NOMO-1 (cell line): ENCODE measurements around the gene INTU.
A peak's percentile ranks its signal among the peaks of the same experiment; 100 is the strongest.
"Not testable (repeated sequence)": the region's sequence is repeated elsewhere in the genome, so short reads cannot be mapped to it uniquely, and the experiment has no call there.

ENCODE experiments used
- DNase-seq, 2 experiments: peaks; one replicate each; lab custom pipeline; 2025; ENCODE audit not compliant: unreplicated experiment in 2 of 2; lab: John Stamatoyannopoulos, UW

Gene INTU

DNA sequence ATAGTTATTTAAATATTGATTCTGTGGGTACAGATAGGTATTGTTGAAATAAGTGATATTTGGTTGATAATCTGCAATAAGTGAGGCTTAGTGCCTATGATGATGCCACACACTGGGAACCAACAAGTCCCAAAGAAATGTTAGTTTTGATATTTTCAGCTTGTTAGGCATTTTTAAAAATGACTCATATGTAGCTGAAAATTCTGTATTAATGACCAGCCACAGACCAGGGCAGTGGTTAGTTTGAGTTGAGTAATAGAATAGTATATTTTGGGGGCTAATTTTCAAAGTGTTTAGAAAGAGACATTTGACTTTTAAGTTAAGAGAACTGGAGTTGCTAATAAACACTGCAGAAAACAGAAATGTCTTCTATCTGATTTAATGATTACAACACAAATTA lies 9.4 kb downstream of the INTU start:
- no peak for DNase-seq

DNA sequence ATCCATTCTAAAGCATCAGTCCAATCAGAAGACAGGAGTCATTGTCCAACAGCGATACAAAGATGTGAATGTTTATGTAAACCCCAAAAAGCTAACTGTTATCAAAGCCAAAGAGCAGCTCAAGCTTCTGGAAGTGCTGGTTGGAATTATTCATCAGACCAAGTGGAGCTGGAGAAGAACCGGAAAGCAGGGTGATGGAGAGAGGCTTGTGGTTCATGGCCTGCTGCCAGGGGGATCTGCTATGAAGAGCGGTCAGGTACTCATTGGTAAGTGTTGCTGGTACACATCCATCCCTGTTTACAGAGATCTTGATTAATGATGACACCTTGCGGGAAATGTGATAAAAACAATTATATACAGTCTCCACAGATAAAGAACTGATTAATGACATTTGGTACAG lies 11.0 kb downstream of the INTU start:
- DNase-seq = no peak

- DNase-seq = no peak
Measured at GRCh38 chr4:127648061-127648460, 15.3 kb downstream of the INTU start.

- DNase-seq = not testable (repeated sequence)
Measured at GRCh38 chr4:127655590-127655989, 22.8 kb downstream of the INTU start.

DNA sequence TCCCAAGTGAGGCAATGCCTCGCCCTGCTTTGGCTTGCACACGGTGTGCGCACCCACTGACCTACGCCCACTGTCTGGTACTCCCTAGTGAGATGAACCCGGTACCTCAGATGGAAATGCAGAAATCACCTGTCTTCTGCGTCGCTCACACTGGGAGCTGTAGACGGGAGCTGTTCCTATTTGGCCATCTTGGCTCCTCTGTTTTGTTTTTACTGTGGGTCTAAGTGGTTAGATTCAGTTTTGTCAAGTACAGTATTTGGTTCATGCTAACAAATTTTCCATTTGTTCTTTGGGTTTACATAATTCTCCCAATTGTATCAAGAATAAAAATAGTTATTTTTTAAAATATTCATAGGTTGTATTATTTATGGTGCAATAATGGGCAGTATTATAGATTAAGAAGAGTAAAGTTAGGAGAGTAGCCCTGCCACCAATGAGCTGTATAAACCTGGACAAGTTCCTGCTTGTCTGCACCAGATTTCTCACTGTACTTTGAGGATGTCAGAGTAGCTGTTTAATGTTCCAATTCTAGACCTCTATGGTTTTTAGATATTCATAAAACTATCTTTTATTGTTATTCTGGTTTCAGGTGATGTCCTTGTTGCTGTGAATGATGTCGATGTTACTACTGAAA lies 23.4 kb downstream of the INTU start:
- DNase-seq = no peak

DNA sequence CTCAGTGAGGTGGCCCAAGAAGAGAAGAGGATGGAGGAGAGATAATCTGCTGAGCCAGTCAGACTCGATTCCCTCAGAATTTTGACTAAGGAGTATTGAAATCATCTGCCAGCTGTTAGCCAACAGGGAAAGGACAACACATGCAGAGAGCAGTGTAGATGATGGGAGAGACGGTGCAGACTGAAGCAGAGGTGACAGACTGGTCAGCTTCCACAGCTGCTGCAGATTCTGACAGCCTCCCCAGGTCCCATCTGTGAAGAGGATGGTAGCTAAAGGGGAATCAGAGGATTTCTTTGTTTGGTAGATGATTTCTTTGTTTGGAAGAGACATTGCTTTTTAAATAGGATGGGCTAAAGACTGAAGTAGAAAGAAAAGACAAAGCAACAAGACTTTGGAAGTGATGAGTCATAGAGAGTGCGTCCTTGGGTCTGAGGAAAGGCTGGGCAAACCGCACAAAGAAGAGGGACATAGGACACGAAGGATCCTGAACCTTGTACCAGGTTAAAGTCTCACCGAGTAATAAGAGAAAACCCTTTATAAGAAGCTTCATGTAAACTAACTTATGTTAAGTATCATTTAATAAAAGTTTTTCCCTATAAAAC lies 27.6 kb downstream of the INTU start:
- no peak for DNase-seq

- no peak for DNase-seq
Measured at GRCh38 chr4:127667116-127667515, 34.4 kb downstream of the INTU start.

DNA sequence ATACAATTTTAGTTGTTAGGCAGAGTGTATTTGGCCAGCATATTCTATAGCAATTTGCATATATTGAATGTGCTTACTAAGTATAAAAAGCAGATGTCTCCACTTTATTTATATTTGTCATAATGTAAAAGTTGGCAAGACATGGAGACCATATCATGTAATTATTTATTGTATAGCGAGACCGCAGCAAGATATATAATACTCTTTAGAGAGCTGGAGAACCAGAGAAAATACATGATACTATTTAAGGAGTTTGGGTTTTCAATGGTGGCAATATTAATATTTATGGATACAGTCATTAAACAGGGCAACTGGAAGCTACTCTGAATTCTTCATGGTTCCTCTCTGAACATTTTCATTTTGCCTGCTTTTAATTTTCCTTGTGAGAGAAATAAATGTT lies 35.0 kb downstream of the INTU start:
- no peak for DNase-seq

DNA sequence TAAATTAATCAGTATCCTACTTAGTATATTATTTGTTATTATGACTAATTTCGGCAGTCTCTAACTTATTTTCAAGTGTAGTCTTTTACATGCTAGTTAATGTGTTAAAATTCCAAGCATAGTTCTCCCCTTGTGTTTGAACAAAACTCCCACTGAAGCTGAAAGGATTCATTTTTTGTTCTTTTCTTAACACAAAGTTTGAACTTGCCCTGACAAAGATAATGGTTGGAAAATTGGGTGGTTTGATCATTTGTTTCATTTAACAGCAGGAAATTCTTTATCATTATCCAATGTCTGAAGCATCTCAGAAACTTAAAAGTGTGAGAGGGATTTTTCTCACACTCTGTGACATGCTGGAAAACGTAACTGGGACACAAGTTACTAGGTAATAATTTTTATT lies 36.0 kb downstream of the INTU start:
- no peak for DNase-seq

- DNase-seq = no peak
Measured at GRCh38 chr4:127669691-127670090, 36.9 kb downstream of the INTU start.

GRCh38 chr4:127672111-127672510 lies 39.4 kb downstream of the INTU start:
- no peak for DNase-seq

DNA sequence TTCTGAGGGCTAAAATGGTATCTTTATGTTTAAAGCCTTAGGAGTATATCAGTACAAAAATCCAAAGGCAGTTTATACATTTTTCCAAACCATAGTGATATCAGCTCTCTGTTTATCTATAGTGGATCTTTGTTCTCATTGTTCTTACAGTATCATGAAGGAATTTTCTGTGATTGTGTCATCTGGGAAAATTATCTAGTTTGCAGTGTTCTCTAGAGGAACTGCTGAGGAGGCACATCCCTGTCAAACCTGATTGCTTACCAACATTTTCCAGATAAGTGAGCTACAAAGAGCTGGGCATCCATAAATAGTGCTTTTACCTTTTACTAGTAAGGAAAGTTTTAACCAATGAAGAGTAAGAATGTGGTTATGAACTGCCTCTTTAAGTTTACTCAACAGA lies 52.5 kb downstream of the INTU start:
- DNase-seq = no peak

DNA sequence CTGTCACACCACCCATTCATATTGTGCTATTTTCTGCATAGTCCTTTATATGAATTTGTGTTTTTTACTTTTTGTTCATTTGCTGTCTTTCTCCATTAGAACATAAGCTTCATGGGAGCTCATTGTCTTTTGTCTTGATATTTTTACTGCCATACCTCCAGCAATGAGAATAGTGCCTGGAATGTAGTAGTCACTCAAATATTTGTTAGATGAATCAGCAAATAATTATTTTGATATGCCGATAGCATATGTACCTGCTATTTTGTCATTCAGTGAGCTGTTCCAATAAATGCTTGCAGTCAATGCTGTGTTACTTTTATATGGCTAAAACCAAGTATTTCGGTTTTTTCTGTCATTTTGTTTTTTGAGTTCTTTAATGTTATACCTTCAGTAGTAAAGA lies 53.9 kb downstream of the INTU start:
- DNase-seq = no peak

GRCh38 chr4:127687580-127687979 lies 54.8 kb downstream of the INTU start:
- DNase-seq = no peak

- DNase-seq = peak; percentile 64 to 91
Measured at GRCh38 chr4:127698789-127699200, 66.0 kb downstream of the INTU start.

GRCh38 chr4:127708985-127709384 lies 76.2 kb downstream of the INTU start:
- DNase-seq = no peak

DNA sequence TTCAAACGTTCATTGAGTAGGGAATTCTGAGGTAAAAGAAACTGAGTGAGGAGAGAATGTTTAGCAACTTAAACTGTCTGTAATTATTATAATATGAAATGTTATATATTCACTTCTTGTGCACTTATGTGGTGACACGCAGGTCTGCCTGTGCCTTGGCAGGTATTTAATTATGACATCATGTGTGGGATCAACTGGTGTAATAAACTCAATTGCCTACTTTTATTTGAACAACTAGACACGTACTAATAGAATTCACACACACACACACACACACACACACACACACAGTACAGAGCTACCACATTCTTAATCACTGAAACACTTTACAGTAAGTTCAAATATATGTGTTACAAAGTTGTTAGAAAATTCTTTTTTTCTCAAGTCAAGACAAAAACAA lies 76.7 kb downstream of the INTU start:
- no peak for DNase-seq

DNA sequence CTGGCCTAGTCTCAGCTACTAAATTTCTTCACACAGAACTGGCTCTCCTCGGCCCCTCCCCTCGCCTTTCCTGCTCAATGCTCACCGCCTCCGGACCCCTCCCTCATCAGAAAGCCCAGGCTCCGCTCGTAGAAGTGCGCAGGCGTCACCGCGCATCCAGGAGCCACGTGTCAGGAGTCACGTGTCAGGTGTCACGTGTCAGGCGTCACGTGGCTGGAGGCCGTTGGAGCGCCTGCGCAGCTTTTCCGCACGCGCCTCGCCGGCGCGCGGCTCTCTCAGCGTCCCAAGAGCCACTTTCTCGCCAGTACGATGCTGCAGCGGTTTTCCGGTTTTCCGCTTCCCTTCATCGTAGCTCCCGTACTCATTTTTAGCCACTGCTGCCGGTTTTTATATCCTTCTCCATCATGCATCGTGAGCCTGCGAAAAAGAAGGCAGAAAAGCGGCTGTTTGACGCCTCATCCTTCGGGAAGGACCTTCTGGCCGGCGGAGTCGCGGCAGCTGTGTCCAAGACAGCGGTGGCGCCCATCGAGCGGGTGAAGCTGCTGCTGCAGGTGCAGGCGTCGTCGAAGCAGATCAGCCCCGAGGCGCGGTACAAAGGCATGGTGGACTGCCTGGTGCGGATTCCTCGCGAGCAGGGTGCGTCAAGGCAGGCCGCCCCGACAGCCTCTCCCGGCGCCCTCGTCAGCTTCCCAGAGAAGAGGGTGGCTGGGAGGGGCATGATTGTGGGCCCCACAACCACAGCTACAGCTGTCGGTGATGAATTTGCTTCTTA lies 97.6 kb downstream of the INTU start, which contains the start of gene SLC25A31:
Gene SLC25A31 (plus strand): TSS at position 259 of the 772 bp plus-strand sequence. CDS start 146 bp downstream, at position 405.
- DNase-seq = no peak

GRCh38 chr4:127731406-127731805 lies 98.6 kb downstream of the INTU start:
- DNase-seq = no peak

GRCh38 chr4:127732623-127733328 lies 100.0 kb downstream of the INTU start:
- DNase-seq = peak in 1 of 2 experiments; percentile 28

DNA sequence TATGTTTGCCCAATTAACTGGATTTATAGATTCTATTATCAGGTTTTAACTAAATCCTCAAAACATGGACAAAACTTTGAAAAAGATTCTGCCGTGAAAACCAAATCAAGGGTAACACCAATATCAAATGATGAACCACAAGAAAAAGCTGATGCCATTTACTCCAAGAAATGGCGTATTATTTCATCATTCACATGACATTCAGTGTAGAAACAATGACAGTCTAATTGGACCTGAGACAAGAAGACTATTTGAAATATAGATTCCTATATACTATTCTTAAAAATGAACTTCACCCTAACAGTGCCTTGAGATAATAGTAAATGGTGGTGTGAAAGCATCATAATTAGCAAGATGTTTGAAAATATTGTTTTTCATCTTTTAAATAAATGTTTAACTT lies 102.2 kb downstream of the INTU start:
- DNase-seq = no peak
